Lower leg skin (tissue), 4 donors: ENCODE measurements around the gene CENPX. TPM values are rescaled to one million over a fixed set of nuclear protein-coding genes. Genes with fewer than 3 reads are reported as not detected.
A peak's percentile ranks its signal among the peaks of the same experiment; 100 is the strongest.

Experiments
- DNase-seq, 2 donors: peaks; one replicate each; pipeline ENCODE4 v3.0.0-alpha.2; 2019; ENCODE audit warnings: low spot score in 2 of 2
- H3K4me3 ChIP-seq: fragments of 200-600 bp; sonication (generic); 2 replicates; pipeline ENCODE4 v1.5.1; 2017; ENCODE audit warnings: mild to moderate bottlenecking, low read depth; ENCODE audit not compliant: poor library complexity, severe bottlenecking
- POLR2A ChIP-seq, 2 donors: fragments of 450-650 bp; IDR thresholded peaks; one replicate each; pipeline ENCODE4 v1.6.1; 2016 to 2017; ENCODE audit warnings: antibody characterized with exemption in 2 of 2, mild to moderate bottlenecking in 1 of 2, moderate library complexity in 1 of 2
- WGBS, 2 donors: methylation state at CpG; one replicate each; pipeline ENCODE4 v1.1.5; 2018; 5-methylcytosine and 5-hydroxymethylcytosine counted together
- intact Hi-C: fragments of 100-400 bp; cut with DNase I; formaldehyde crosslinking; loops from one replicate; pipeline ENCODE4 v1.15.0; 2023; ENCODE audit warnings: low total_unique reads
- total RNA-seq, 4 donors: library from RNA; depleted of rRNA; stranded (reverse); fragments of >200 nt; gene quantifications; one replicate each; pipeline ENCODE4 v1.1.0, GENCODE V29; 2016
- TF ChIP-seq, protein P1 (sequence below), 3 donors: fragments of 450-650 bp; IDR thresholded peaks; one replicate each; pipeline ENCODE4 v1.5.1; 2016; ENCODE audit warnings: antibody characterized with exemption in 3 of 3, mild to moderate bottlenecking in 3 of 3, moderate library complexity in 2 of 3

CENPX gene
- total RNA-seq, 4 donors from 2014 or later: 64.8 to 79.7 (median 71.2) TPM

DNA sequence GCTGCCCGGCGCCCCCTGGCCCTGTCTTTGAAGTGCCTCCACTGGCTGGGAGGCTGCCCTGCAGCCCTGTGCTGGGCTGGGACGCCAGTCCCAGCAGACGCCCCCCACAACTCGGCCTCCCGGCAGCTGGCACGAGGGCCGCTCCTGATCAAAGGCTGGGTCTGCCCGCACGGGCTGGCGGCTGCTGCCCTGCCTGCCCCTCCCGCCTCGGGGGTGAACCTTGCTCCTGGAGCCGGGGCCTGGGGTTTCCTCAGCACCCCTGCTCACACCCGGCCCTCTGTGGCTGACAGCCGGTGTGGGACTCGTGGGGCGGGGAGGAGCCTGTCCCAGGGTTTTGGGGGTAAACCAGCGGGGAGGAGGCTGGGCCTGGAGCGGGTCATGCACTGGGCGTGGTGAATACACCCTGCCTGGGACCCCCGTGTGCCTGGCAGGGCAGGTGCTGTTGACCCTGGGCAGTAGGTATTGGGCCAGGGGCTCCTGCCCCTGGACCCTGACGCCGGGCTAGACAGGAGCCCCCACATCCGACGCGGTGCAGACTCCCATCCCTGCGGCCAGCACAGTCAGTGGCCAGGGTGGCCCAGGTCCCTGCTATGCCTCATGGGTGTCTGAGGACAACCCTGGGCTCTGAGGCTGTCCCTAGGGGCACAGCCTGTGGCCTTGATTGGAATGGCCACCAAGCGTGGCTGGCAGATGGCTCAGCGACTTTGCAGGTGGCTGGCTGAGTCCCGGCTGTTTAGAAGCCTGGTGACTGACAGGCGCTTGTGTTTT, 21.7 kb downstream of the CENPX start:
- intact Hi-C loops: no loop called here
- WGBS, 2 donors: 71 to 75% methylated on average over 17 to 25 of the region's 32 CpGs
- H3K4me3 ChIP-seq: no peak overlapping the region
- TF ChIP-seq, protein P1, sequence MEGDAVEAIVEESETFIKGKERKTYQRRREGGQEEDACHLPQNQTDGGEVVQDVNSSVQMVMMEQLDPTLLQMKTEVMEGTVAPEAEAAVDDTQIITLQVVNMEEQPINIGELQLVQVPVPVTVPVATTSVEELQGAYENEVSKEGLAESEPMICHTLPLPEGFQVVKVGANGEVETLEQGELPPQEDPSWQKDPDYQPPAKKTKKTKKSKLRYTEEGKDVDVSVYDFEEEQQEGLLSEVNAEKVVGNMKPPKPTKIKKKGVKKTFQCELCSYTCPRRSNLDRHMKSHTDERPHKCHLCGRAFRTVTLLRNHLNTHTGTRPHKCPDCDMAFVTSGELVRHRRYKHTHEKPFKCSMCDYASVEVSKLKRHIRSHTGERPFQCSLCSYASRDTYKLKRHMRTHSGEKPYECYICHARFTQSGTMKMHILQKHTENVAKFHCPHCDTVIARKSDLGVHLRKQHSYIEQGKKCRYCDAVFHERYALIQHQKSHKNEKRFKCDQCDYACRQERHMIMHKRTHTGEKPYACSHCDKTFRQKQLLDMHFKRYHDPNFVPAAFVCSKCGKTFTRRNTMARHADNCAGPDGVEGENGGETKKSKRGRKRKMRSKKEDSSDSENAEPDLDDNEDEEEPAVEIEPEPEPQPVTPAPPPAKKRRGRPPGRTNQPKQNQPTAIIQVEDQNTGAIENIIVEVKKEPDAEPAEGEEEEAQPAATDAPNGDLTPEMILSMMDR (IDR thresholded peaks at IDR 0.05): peak in 1 of 3 donors; percentile 63
- TF ChIP-seq POLR2A (IDR thresholded peaks at IDR 0.05): no peak
- DNase-seq: no peak

DNA sequence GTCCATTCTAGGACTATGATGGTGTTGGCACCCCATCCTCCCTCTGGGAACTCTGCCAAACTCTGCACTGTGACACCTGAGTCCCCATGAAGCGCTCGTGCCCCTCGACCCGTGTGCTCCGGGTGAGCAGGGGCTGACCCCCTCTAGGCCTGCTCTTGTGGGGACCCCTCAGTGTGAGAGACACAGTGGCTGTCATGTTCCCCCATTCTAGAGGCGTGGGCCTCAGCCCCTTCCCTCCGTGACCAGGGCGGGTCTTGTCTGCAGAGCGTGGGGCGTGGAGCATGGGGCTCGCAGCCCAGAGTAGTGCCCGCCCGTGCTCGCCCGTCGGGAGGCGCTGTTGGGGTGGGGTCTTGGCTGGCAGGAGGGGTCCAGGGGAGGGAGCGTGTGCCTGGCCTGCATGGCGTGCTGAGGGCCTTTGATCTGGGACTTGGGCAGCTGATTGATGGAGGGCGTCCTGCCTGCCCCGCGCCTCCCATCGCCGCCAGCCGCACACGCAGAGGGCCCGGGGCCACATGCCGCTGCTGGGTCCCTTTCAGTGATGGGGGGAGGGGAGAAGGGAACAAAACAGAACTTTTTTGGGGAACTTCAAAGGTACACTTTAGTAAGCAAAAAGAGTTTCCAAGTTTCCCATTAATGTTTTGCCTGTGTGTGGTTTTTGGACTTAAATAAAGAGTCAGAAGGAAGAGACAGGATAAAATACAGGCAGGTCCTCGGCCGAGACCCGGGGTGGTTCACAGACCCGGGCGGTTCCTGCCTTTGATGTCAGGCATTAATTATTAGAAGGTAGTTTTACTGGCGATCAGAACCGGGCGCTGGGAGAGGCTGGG, 22.5 kb downstream of the CENPX start:
- TF ChIP-seq, protein P1 (IDR thresholded peaks at IDR 0.05): no peak
- TF ChIP-seq POLR2A (IDR thresholded peaks at IDR 0.05): no peak
- intact Hi-C loops: no loop called here
- DNase-seq: no peak
- no peak overlapping the region for H3K4me3 ChIP-seq
- 65 to 68% methylated on average over 27 to 31 of the region's 36 CpGs for WGBS, 2 donors

DNA sequence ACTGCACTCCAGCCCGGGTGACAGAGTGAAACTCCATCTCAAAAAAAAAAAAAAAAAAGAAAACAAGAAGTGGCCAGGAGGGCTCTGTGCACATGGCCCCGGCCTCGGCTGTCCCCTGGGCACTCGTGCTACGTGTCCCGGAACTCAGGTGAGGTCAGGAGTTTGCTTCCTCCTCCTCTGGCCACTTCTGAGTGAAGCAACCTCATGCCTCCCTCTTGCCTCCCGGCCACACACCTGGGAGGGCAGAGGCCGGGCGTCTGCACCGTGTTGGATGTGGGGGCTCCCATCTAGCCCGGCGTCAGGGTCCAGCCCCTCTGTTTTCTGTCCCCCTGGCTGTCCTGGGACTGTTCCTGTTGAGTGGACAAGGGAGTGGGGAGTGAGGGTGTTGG, 23.1 kb downstream of the CENPX start:
- DNase-seq: no peak
- no peak for TF ChIP-seq POLR2A (IDR thresholded peaks at IDR 0.05)
- TF ChIP-seq, protein P1 (IDR thresholded peaks at IDR 0.05): no peak
- WGBS, 2 donors: 87 to 88% methylated on average over 11 to 12 of the region's 12 CpGs
- intact Hi-C loops: no loop called here
- no peak overlapping the region for H3K4me3 ChIP-seq

DNA sequence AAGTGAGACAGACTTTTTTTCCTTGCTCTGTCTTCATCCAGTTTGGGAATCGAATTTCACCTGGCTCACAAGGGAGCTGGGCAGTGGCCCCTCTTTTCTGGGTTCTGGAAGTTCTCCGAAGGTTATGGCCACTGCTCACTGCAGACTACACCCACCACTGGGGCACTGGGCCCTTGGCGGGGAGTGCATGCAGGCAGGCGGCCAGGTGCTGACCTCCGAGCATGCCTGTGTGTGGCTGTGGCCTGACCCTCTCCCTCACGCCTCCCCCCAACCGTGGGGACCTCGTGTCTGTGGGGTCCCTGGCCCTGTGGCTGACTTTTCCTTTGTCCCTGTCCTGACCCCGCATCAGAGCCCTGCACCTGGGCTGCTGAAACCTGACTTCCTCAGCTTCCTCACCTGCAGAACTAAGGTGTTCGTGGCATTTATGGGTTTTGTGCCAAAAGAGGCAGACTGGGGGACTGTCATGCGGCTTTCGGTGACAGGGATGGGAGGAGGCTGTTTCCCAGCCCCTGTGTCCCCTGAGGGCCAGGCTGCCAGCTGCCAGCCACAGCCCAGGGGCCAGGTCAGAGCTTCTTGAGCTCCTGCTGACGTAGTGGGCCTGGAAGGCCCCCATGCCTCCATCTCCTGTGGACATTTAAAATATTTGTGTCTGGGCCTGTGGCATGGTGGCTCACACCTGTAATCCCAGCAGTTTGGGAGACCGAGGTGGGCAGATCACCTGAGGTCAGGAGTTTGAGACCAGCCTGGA, 23.8 kb downstream of the CENPX start:
- intact Hi-C loops: no loop called here
- no peak for DNase-seq
- 85 to 89% methylated on average over 14 of the region's 14 CpGs for WGBS, 2 donors
- no peak overlapping the region for H3K4me3 ChIP-seq
- TF ChIP-seq POLR2A (IDR thresholded peaks at IDR 0.05): no peak
- TF ChIP-seq, protein P1 (IDR thresholded peaks at IDR 0.05): no peak

DNA sequence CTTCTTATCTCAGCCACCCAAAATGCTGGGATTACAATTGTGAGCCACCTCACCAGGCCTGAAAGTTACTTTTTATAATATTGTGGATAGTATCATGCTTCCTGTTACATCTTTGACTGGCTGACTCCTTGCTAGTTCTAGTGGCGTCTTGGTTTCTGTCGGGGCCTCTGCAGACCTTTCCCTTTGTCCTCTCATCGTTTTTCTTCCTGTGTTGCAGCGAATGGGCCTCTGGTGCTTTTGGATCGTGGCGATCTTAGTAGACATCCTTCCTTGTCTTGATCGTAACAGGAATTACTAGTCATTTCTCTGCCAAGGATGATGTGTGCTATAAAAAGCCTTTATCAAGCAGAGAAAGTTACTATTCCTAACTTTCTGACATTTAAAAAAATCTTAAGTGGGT, 24.5 kb downstream of the CENPX start:
- intact Hi-C loops: no loop called here
- TF ChIP-seq, protein P1 (IDR thresholded peaks at IDR 0.05): no peak
- no peak for TF ChIP-seq POLR2A (IDR thresholded peaks at IDR 0.05)
- no peak overlapping the region for H3K4me3 ChIP-seq
- no peak for DNase-seq
- 91% methylated on average over 7 of the region's 7 CpGs for WGBS, 2 donors
